Neuronal stem cell (in vitro differentiated cells): ENCODE data around the gene FGGY.

ENCODE experiments used
- DNase-seq: peaks from one replicate; pipeline ENCODE4 v3.0.0-alpha.2; 2013; ENCODE audit warnings: low spot score
- H2AFZ ChIP-seq: one replicate; pipeline ENCODE4 v1.6.1; 2013; ENCODE audit warnings: mild to moderate bottlenecking, low read length, inconsistent platforms
- H2AK5ac ChIP-seq: 2 replicates; pipeline ENCODE4 v1.6.1; 2013; ENCODE audit warnings: low read depth, mild to moderate bottlenecking, inconsistent platforms, low read length, moderate library complexity, mixed read lengths
- H2BK120ac ChIP-seq: 2 replicates; pipeline ENCODE4 v1.6.1; 2013; ENCODE audit warnings: low read depth, mild to moderate bottlenecking, inconsistent platforms, low read length, moderate library complexity, mixed read lengths
- H2BK12ac ChIP-seq: one replicate; pipeline ENCODE4 v1.6.1; 2013; ENCODE audit warnings: low read length, inconsistent platforms
- H2BK15ac ChIP-seq: 2 replicates; pipeline ENCODE4 v1.6.1; 2013; ENCODE audit warnings: mild to moderate bottlenecking, low read length, inconsistent platforms, mixed read lengths
- H2BK5ac ChIP-seq: one replicate; pipeline ENCODE4 v1.6.1; 2013; ENCODE audit warnings: inconsistent platforms, mild to moderate bottlenecking, low read length, moderate library complexity
- H3K14ac ChIP-seq: one replicate; pipeline ENCODE4 v1.6.1; 2013; ENCODE audit warnings: low read length, inconsistent platforms
- H3K18ac ChIP-seq: 2 replicates; pipeline ENCODE4 v1.6.1; 2013; ENCODE audit warnings: low read length, inconsistent platforms
- H3K23ac ChIP-seq: 2 replicates; pipeline ENCODE4 v1.6.1; 2013; ENCODE audit warnings: low read depth, mild to moderate bottlenecking, mixed read lengths, low read length, inconsistent platforms; ENCODE audit not compliant: poor library complexity
- H3K27ac ChIP-seq: replicated peaks from 3 replicates; pipeline ENCODE4 v1.5.1; 2013; ENCODE audit warnings: low read length, inconsistent platforms
- H3K27me3 ChIP-seq, 3 experiments: 2 replicates each; pipeline ENCODE4 v1.6.1; 2013; ENCODE audit warnings: low read length in 3 of 3, mild to moderate bottlenecking in 2 of 3, inconsistent platforms in 1 of 3, low read depth in 1 of 3, mixed read lengths in 1 of 3, moderate library complexity in 1 of 3; ENCODE audit not compliant: control insufficient read depth in 3 of 3, insufficient read depth in 3 of 3
- H3K36me3 ChIP-seq, 2 donors: replicated peaks in 1 of 2; 2 replicates each; pipeline ENCODE4 v1.6.1; 2013; ENCODE audit warnings: low read length in 2 of 2; ENCODE audit not compliant: control insufficient read depth in 2 of 2, insufficient read depth in 2 of 2
- H3K4ac ChIP-seq: 2 replicates; pipeline ENCODE4 v1.6.1; 2013; ENCODE audit warnings: inconsistent platforms, mild to moderate bottlenecking, low read length, moderate library complexity
- H3K4me1 ChIP-seq, 2 donors: 1 replicate in 1 of 2; 2 replicates in 1 of 2; pipeline ENCODE4 v1.6.1; 2013; ENCODE audit warnings: low read length in 2 of 2, low read depth in 1 of 2; ENCODE audit not compliant: control insufficient read depth in 2 of 2, insufficient read depth in 1 of 2
- H3K4me2 ChIP-seq: one replicate; pipeline ENCODE4 v1.6.1; 2013; ENCODE audit warnings: mild to moderate bottlenecking, low read length, inconsistent platforms; ENCODE audit not compliant: insufficient read depth, poor library complexity, severe bottlenecking
- H3K4me3 ChIP-seq, 2 donors: 2 replicates each; pipeline ENCODE4 v1.5.1; 2013; ENCODE audit warnings: low read length in 2 of 2, mild to moderate bottlenecking in 2 of 2, inconsistent platforms in 1 of 2, moderate library complexity in 1 of 2
- H3K79me1 ChIP-seq: one replicate; pipeline ENCODE4 v1.6.1; 2013; ENCODE audit warnings: low read depth, mild to moderate bottlenecking, inconsistent platforms, low read length, moderate library complexity
- H3K9ac ChIP-seq: one replicate; pipeline ENCODE4 v1.6.1; 2013; ENCODE audit warnings: mild to moderate bottlenecking, low read depth, low read length, inconsistent platforms; ENCODE audit not compliant: poor library complexity
- H3K9me3 ChIP-seq, 2 donors: replicated peaks in 1 of 2; 2 replicates each; pipeline versions ENCODE3 to v1.6.1; 2013; ENCODE audit warnings: low read length in 2 of 2, mild to moderate bottlenecking in 2 of 2, inconsistent platforms in 1 of 2, low read depth in 1 of 2, mixed read lengths in 1 of 2, moderate library complexity in 1 of 2; ENCODE audit not compliant: control insufficient read depth in 2 of 2, insufficient read depth in 1 of 2
- H4K8ac ChIP-seq: one replicate; pipeline ENCODE4 v1.6.1; 2013; ENCODE audit warnings: low read depth, mild to moderate bottlenecking, inconsistent platforms, low read length, moderate library complexity
- H4K91ac ChIP-seq: one replicate; pipeline ENCODE4 v1.6.1; 2013; ENCODE audit warnings: low read length, low read depth, mild to moderate bottlenecking, inconsistent platforms; ENCODE audit not compliant: poor library complexity
- WGBS, 2 donors: extraction: QIAGEN DNeasy Blood & Tissue Kit; methylation state at CpG; one replicate each; pipeline ENCODE4 v1.1.7; 2013; ENCODE audit warnings: missing lambda C conversion rate in 2 of 2, mixed read lengths in 1 of 2; ENCODE audit not compliant: insufficient read length in 2 of 2, insufficient replicate concordance in 1 of 2; ENCODE audit errors: extremely low coverage in 2 of 2; 5-methylcytosine and 5-hydroxymethylcytosine counted together

FGGY gene

GRCh38 chr1:59329412-59330053 is 32.6 kb downstream of the FGGY start:
- no CpG with 5 or more reads among the region's 4 CpGs for WGBS, 2 donors
- Histone ChIP-seq H3K27me3 (no peaks in the 10 kb centered on the region), H2AFZ (no peak overlapping the region)

GRCh38 chr1:59331686-59332620 is 35.1 kb downstream of the FGGY start:
- H2AK5ac ChIP-seq = no peak overlapping the region
- H3K4me1 ChIP-seq = peaks cover 4 to 13% of the 10 kb centered on the region in 2 donors
- H3K9ac ChIP-seq = no peak overlapping the region
- H3K23ac ChIP-seq = no peak overlapping the region
- no peak overlapping the region for H4K8ac ChIP-seq
- no peaks in the 10 kb centered on the region for H3K36me3 ChIP-seq
- no peak overlapping the region for H3K4ac ChIP-seq
- no CpG with 5 or more reads among the region's 5 CpGs for WGBS, 2 donors
- no peak overlapping the region for H4K91ac ChIP-seq
- H3K14ac ChIP-seq = no peak overlapping the region
- no peak overlapping the region for H3K4me2 ChIP-seq
- no peaks in the 10 kb centered on the region for H3K79me1 ChIP-seq
- peaks cover 0 to 5% of the 10 kb centered on the region in 2 donors for H3K9me3 ChIP-seq
- no peak overlapping the region for H2BK12ac ChIP-seq
- DNase-seq = no peak
- H2AFZ ChIP-seq = no peak overlapping the region
- no peak overlapping the region for H2BK15ac ChIP-seq
- H3K27ac ChIP-seq = no peak overlapping the region
- no peak overlapping the region for H2BK5ac ChIP-seq
- H3K4me3 ChIP-seq = no peak overlapping the region
- no peak overlapping the region for H3K18ac ChIP-seq
- H3K27me3 ChIP-seq = no peaks in the 10 kb centered on the region
- H2BK120ac ChIP-seq = no peak overlapping the region

More at GRCh38 chr1:59329412-59330053, 32.6 kb downstream of the FGGY start:
- no peak overlapping the region for H3K18ac ChIP-seq
- no peak overlapping the region for H3K4me2 ChIP-seq
- H3K4me1 ChIP-seq = peaks cover 4 to 13% of the 10 kb centered on the region in 2 donors
- peaks cover 0 to 3% of the 10 kb centered on the region in 2 donors for H3K36me3 ChIP-seq
- no peak overlapping the region for H3K27ac ChIP-seq
- H2BK12ac ChIP-seq = no peak overlapping the region
- H3K4ac ChIP-seq = no peak overlapping the region
- no peak overlapping the region for H2BK5ac ChIP-seq
- H3K79me1 ChIP-seq = no peaks in the 10 kb centered on the region
- H3K9me3 ChIP-seq = peaks cover 0 to 5% of the 10 kb centered on the region in 2 donors
- no peak overlapping the region for H3K4me3 ChIP-seq
- no peak overlapping the region for H3K9ac ChIP-seq
- no peak for DNase-seq
- H2BK120ac ChIP-seq = no peak overlapping the region
- no peak overlapping the region for H2BK15ac ChIP-seq
- H3K14ac ChIP-seq = no peak overlapping the region
- no peak overlapping the region for H2AK5ac ChIP-seq
- no peak overlapping the region for H4K8ac ChIP-seq
- no peak overlapping the region for H3K23ac ChIP-seq
- H4K91ac ChIP-seq = no peak overlapping the region

- Histone ChIP-seq H3K4me2 (no peak overlapping the region), H2BK15ac (no peak overlapping the region), H3K4ac (no peak overlapping the region), H3K23ac (no peak overlapping the region), H4K8ac (no peak overlapping the region), H3K9ac (no peak overlapping the region), H2AFZ (no peak overlapping the region), H3K4me3 (no peak overlapping the region), H3K14ac (no peak overlapping the region), H2BK120ac (no peak overlapping the region), H3K79me1 (no peaks in the 10 kb centered on the region), H3K27ac (no peak overlapping the region), H3K27me3 (no peaks in the 10 kb centered on the region), H3K36me3 (no peaks in the 10 kb centered on the region), H2AK5ac (no peak overlapping the region), H2BK12ac (no peak overlapping the region), H4K91ac (no peak overlapping the region), H3K4me1 (peaks cover 4 to 12% of the 10 kb centered on the region in 2 donors), H2BK5ac (no peak overlapping the region), H3K9me3 (peaks cover 0 to 8% of the 10 kb centered on the region in 2 donors), H3K18ac (no peak overlapping the region)
- no peak for DNase-seq
Observed at GRCh38 chr1:59332983-59333382, 36.1 kb downstream of the FGGY start.

- Histone ChIP-seq H2BK15ac (no peak overlapping the region), H3K14ac (no peak overlapping the region), H3K4me3 (no peak overlapping the region), H4K8ac (no peak overlapping the region), H2BK5ac (no peak overlapping the region), H3K4me1 (peaks cover 4 to 8% of the 10 kb centered on the region in 2 donors), H3K27ac (no peak overlapping the region), H2BK12ac (no peak overlapping the region), H3K27me3 (no peaks in the 10 kb centered on the region), H3K79me1 (no peaks in the 10 kb centered on the region), H3K9me3 (peaks cover 0 to 8% of the 10 kb centered on the region in 2 donors), H3K23ac (no peak overlapping the region), H2BK120ac (no peak overlapping the region), H4K91ac (no peak overlapping the region), H3K4ac (no peak overlapping the region), H2AFZ (no peak overlapping the region), H3K18ac (no peak overlapping the region), H3K4me2 (no peak overlapping the region), H2AK5ac (no peak overlapping the region), H3K9ac (no peak overlapping the region), H3K36me3 (no peaks in the 10 kb centered on the region)
- WGBS, 2 donors = no CpG with 5 or more reads among the region's 3 CpGs
- no peak for DNase-seq
Observed at GRCh38 chr1:59333626-59334277, 36.9 kb downstream of the FGGY start.
